K562 (cell line): ENCODE data around the gene TMX1. TPM values are rescaled to one million over a fixed set of nuclear protein-coding genes. Genes with fewer than 3 reads are reported as not detected.

Experiments
- ATAC-seq: fragments of 200-7000 bp; cut with Tn5 transposase; 3 replicates; pipeline ENCODE4 v1.9.1; 2020; ENCODE audit warnings: moderate library complexity
- BruUV-seq: library from RNA; stranded (reverse); fragments of 400-500 nt; replicated peaks from 2 replicates; lab custom pipeline; 2021; lab: Mats Ljungman, UMichigan
- CTCF ChIA-PET: fragments of 300-600 bp; formaldehyde crosslinking; extraction: SDS; loops from one replicate; lab custom pipeline; 2021; ENCODE audit warnings: low intra/inter-chr PET ratio; lab: Yijun Ruan, JAX
- POLR2A ChIA-PET: fragments of 300-600, 350-650 bp; sonication (Branson Sonifier 250); formaldehyde crosslinking; extraction: SDS; loops from one replicate; lab custom pipeline; 2021; ENCODE audit warnings: antibody characterized with exemption, inconsistent platforms; lab: Yijun Ruan, JAX
- DNase-seq, 4 experiments: peaks; one replicate each; pipeline versions ENCODE4 v3.0.0 to v3.0.0-alpha.2; 2011 to 2018; ENCODE audit warnings: low spot score in 3 of 4, mixed read lengths in 3 of 4; ENCODE audit errors: extremely low read depth in 1 of 4
- FAIRE-seq: peaks from 2 replicates; lab custom pipeline; 2011; peaks lifted over from hg19 to GRCh38; lab: Jason Lieb, UNC
- H2AFZ ChIP-seq: 2 replicates; pipeline ENCODE4 v1.6.0; 2011; ENCODE audit warnings: low read depth, low read length, control low read depth, inconsistent platforms
- H3K27ac ChIP-seq: fragments of 200-600 bp; 3 replicates; pipeline ENCODE4 v1.8.0; 2011; ENCODE audit warnings: low read depth, mild to moderate bottlenecking, control low read depth, inconsistent platforms, low read length, moderate library complexity, mixed read lengths; ENCODE audit errors: extremely low read depth
- H3K27me3 ChIP-seq, 2 experiments: fragments of 300-600 bp in 1 of 2; 2 replicates in 1 of 2; 3 replicates in 1 of 2; pipeline versions ENCODE4 v1.6.0 to v1.8.0; 2011; ENCODE audit warnings: inconsistent platforms in 2 of 2, low read length in 2 of 2, mild to moderate bottlenecking in 1 of 2, mixed read lengths in 1 of 2, moderate library complexity in 1 of 2; ENCODE audit not compliant: control insufficient read depth in 2 of 2, insufficient read depth in 2 of 2
- H3K36me3 ChIP-seq: fragments of 300-600 bp; 3 replicates; pipeline ENCODE4 v1.8.0; 2011; ENCODE audit warnings: mild to moderate bottlenecking, low read length, inconsistent platforms; ENCODE audit not compliant: control insufficient read depth, insufficient read depth
- H3K4me1 ChIP-seq, 2 experiments: fragments of 200-600 bp in 1 of 2; replicated peaks in 1 of 2; 2 replicates in 1 of 2; 3 replicates in 1 of 2; pipeline versions ENCODE4 v1.5.1 to v1.8.0; 2011; ENCODE audit warnings: inconsistent platforms in 2 of 2, low read length in 2 of 2, mild to moderate bottlenecking in 1 of 2, mixed read lengths in 1 of 2, moderate library complexity in 1 of 2; ENCODE audit not compliant: control insufficient read depth in 2 of 2, insufficient read depth in 2 of 2
- H3K4me2 ChIP-seq: 2 replicates; pipeline ENCODE4 v1.6.1; 2011; ENCODE audit warnings: low read length, control low read depth, inconsistent platforms, mixed read lengths; ENCODE audit not compliant: insufficient read depth
- H3K4me3 ChIP-seq: fragments of 200-600 bp; sonication (generic), shearing (Covaris generic); 2 replicates; pipeline ENCODE4 v1.5.1; 2016; ENCODE audit warnings: control low read depth, inconsistent platforms
- H3K79me2 ChIP-seq: fragments of 200-600 bp; 3 replicates; pipeline ENCODE4 v1.8.0; 2011; ENCODE audit warnings: low read length, inconsistent platforms; ENCODE audit not compliant: control insufficient read depth, insufficient read depth
- H3K9ac ChIP-seq, 2 experiments: 2 replicates each; pipeline versions ENCODE4 v1.6.0 to v1.6.1; 2011; ENCODE audit warnings: low read depth in 2 of 2, low read length in 2 of 2, control low read depth in 1 of 2, inconsistent platforms in 1 of 2, mild to moderate bottlenecking in 1 of 2, mixed read lengths in 1 of 2; ENCODE audit not compliant: insufficient read depth in 1 of 2
- H3K9me1 ChIP-seq: one replicate; pipeline ENCODE4 v1.6.0; 2011; ENCODE audit warnings: inconsistent platforms, mild to moderate bottlenecking, low read length, moderate library complexity; ENCODE audit not compliant: control insufficient read depth, insufficient read depth
- H3K9me3 ChIP-seq: replicated peaks from 2 replicates; pipeline ENCODE4 v1.5.1; 2011; ENCODE audit warnings: low read depth, low read length, inconsistent platforms; ENCODE audit not compliant: control insufficient read depth, insufficient read depth
- H4K20me1 ChIP-seq: replicated peaks from 2 replicates; pipeline ENCODE4 v1.6.1; 2011; ENCODE audit warnings: low read length, inconsistent platforms, mixed read lengths; ENCODE audit not compliant: control insufficient read depth, insufficient read depth
- ARID2 ChIP-seq: fragments of 450-650 bp; IDR thresholded peaks from 2 replicates; pipeline ENCODE4 v1.6.1; 2017; ENCODE audit warnings: antibody characterized with exemption, mild to moderate bottlenecking
- DACH1 ChIP-seq: fragments of 450-650 bp; IDR thresholded peaks from 2 replicates; pipeline ENCODE4 v1.6.1; 2018; ENCODE audit not compliant: partially characterized antibody
- ETV6 ChIP-seq, 3 experiments: fragments of 150-350 bp in 1 of 3; sonication (generic) in 1 of 3; formaldehyde crosslinking in 1 of 3; IDR thresholded peaks; 2 replicates each; pipeline versions ENCODE4 v1.6.1 to v1.8.0; 2014 to 2022; ENCODE audit warnings: borderline replicate concordance in 2 of 3, low read depth in 2 of 3, antibody characterized with exemption in 1 of 3, low read length in 1 of 3, mild to moderate bottlenecking in 1 of 3, missing genetic modification reagents in 1 of 3
- FOS ChIP-seq: IDR thresholded peaks from 3 replicates; pipeline ENCODE4 v1.6.1; 2011; ENCODE audit not compliant: insufficient read length; ENCODE audit errors: extremely low read depth
- NR4A1 ChIP-seq, 2 experiments: fragments of 250-450 bp in 1 of 2; fragments of 450-650 bp in 1 of 2; sonication (Bioruptor Pico) in 1 of 2; IDR thresholded peaks; 2 replicates each; pipeline versions ENCODE4 v1.4.0 to v1.6.1; 2016 to 2020; ENCODE audit warnings: mild to moderate bottlenecking in 2 of 2, missing compliant biosample characterization in 1 of 2, missing genetic modification characterization in 1 of 2, moderate library complexity in 1 of 2
- POLR3A ChIP-seq: IDR thresholded peaks from 2 replicates; pipeline ENCODE4 v1.6.1; 2011; ENCODE audit warnings: borderline replicate concordance, mild to moderate bottlenecking, moderate library complexity; ENCODE audit not compliant: insufficient read length, insufficient read depth; ENCODE audit errors: extremely low read depth
- TSC22D4 ChIP-seq: fragments of 450-650 bp; IDR thresholded peaks from 2 replicates; pipeline ENCODE4 v1.6.1; 2016; ENCODE audit warnings: missing genetic modification characterization, missing biosample characterization, control low read depth
- WGBS: fragments of 100-300 bp; shearing (Covaris generic); methylation state at CpG from one replicate; pipeline ENCODE4 v1.1.6; 2016; ENCODE audit warnings: low coverage, mixed read lengths; ENCODE audit not compliant: insufficient coverage; ENCODE audit errors: missing lambda C conversion rate; 5-methylcytosine and 5-hydroxymethylcytosine counted together
- in situ Hi-C: fragments of 300-500 bp; cut with MboI; formaldehyde crosslinking; loops from 4 replicates; pipeline ENCODE4 v1.15.0; 2018; ENCODE audit warnings: inconsistent platforms, mixed read lengths
- intact Hi-C: fragments of 100-400 bp; cut with micrococcal nuclease; formaldehyde crosslinking; loops from 2 replicates; pipeline ENCODE4 v1.14.2; 2022
- polyA plus RNA-seq, 8 experiments: library from polyadenylated mRNA; depleted of rRNA in 4 of 8; stranded (reverse) in 5 of 8; unstranded in 3 of 8; fragments of >200 nt; fragmentation: Nextera tagmentation in 2 of 8; fragmentation: Illumina TruSeq in 1 of 8; extraction: Ambion mirVana in 2 of 8; extraction: Trizol in 1 of 8; gene quantifications; 2 replicates each; pipeline versions ENCODE4 v1.2.1 to v1.2.3, GENCODE V29; 2011 to 2014; ENCODE audit warnings: inconsistent platforms in 1 of 8, missing spikeins in 1 of 8
- total RNA-seq, 7 experiments: library from RNA; depleted of rRNA in 6 of 7; stranded (reverse); fragments of >200 nt in 6 of 7; fragmentation: Illumina TruSeq in 2 of 7; extraction: Trizol in 2 of 7; gene quantifications; 2 replicates each; pipeline versions ENCODE4 v1.2.1 to v1.2.3, GENCODE V29; 2011 to 2021; ENCODE audit warnings: low replicate concordance in 1 of 7
- TF ChIP-seq, protein P1 (sequence below): sonication (generic); formaldehyde crosslinking; IDR thresholded peaks from 2 replicates; pipeline ENCODE4 v1.8.1; 2022; ENCODE audit warnings: missing genetic modification reagents
- TF ChIP-seq, protein P2 (sequence below), 2 experiments: IDR thresholded peaks; 2 replicates each; pipeline ENCODE4 v1.6.1; 2012; ENCODE audit warnings: improper control_type of control experiment in 2 of 2, low read depth in 2 of 2, low read length in 2 of 2, borderline replicate concordance in 1 of 2

TMX1 gene
- total and polyA plus RNA-seq, 9 of the 15 experiments (the other 6 are each of a cell fraction or from before 2014, with no cell fraction given), result 19.5 to 101 (median 34.7) TPM

DNA sequence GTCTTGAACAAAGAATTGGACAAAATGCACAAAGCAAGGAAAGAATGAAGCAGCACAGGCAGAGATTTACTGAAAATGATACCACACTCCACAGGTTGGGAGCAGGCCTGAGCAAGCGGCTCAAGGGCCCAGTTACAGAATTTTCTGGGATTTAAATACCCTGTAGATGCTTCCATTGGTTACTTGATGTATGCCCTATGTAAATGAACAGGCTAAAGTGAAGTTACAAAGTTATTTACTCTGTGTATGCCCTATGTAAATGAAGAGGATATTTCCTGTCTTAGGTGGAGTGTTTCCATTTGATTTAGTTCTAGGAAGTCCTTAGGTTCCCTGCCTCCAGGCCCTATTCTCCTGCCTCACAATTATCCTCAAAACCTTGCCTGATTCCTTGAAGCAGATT is 36.6 kb downstream of the TMX1 start:
- in situ Hi-C loops (no loop called here), intact Hi-C loops (no loop called here)
- Histone ChIP-seq H3K4me1 (no peaks in the 10 kb centered on the region), H3K9me1 (no peaks in the 10 kb centered on the region), H3K79me2 (no peaks in the 10 kb centered on the region), H4K20me1 (no peaks in the 10 kb centered on the region), H3K36me3 (no peaks in the 10 kb centered on the region), H3K9ac (no peak overlapping the region), H3K4me3 (no peak overlapping the region), H3K4me2 (no peak overlapping the region), H3K9me3 (no peaks in the 10 kb centered on the region), H3K27ac (no peak overlapping the region), H2AFZ (no peak overlapping the region)
- ATAC-seq, result no peak
- BruUV-seq, result no TSS peak
- 83% methylated on average over 1 of the region's 1 CpG for WGBS
- CTCF ChIA-PET, result no interaction called here
- POLR2A ChIA-PET, result no interaction called here
- no peak for DNase-seq
- no peak for FAIRE-seq
- TF ChIP-seq FOS (no peak), ETV6 (IDR thresholded peaks at IDR 0.05; ENCODE audit: borderline replicate concordance in 1 of 2, low read depth in 2 of 2, low read length in 1 of 2) (no peak), ETV6 (CRISPR knock-in tag; IDR thresholded peaks at IDR 0.05; ENCODE audit: borderline replicate concordance) (no peak), ARID2 (no peak)
- TF ChIP-seq, all 486 proteins: peak for 0
- H3K27me3 ChIP-seq, result no peaks in the 10 kb centered on the region

DNA sequence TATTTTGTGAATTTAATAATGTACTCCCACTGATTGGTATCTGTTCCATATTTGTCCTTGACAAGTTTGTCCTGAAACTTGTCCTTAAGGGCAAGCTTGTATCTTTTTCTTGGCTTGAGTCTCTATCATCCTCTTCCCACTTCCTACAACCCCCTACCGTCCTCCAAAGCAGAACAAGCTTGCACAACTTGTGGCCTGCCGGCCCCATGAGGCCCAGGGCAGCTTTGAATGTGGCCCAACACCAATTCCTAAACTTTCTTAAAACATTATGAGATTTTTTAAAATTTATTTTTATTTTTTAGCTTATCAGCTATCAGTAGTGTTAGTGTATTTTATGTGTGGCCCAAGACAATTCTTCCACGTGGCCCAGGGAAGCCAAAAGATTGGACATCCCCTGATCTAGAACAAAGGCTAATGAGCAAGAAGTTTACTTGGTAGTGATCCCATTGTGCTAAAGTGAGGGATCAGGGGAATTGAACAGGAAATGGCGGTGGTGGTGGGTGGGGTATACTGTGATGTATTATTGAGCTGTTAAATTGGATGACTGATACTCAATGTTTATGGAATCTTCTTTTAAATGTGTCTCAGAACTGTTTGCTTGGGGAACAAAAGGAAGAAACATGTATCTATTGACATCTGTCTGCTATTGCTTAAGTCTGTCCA is 37.8 kb downstream of the TMX1 start:
- Histone ChIP-seq H3K27me3 (no peaks in the 10 kb centered on the region), H3K4me1 (no peaks in the 10 kb centered on the region), H3K27ac (no peak overlapping the region), H3K9me3 (no peaks in the 10 kb centered on the region), H2AFZ (no peak overlapping the region), H3K36me3 (no peaks in the 10 kb centered on the region), H3K4me2 (no peak overlapping the region), H3K79me2 (no peaks in the 10 kb centered on the region), H4K20me1 (no peaks in the 10 kb centered on the region), H3K4me3 (no peak overlapping the region), H3K9ac (no peak overlapping the region), H3K9me1 (no peaks in the 10 kb centered on the region)
- FAIRE-seq (no peak), DNase-seq (no peak), ATAC-seq (no peak)
- WGBS, result 50% methylated on average over 3 of the region's 4 CpGs
- POLR2A ChIA-PET, result interaction anchor here (0.7 to 0.9 kb wide), 2 partner anchors 15 to 16 kb away, joined by 3 read pairs; no protein-coding TSS in a partner anchor
- BruUV-seq, result no TSS peak
- CTCF ChIA-PET, result no interaction called here
- in situ Hi-C loops (no loop called here), intact Hi-C loops (no loop called here)
- TF ChIP-seq, protein P1, sequence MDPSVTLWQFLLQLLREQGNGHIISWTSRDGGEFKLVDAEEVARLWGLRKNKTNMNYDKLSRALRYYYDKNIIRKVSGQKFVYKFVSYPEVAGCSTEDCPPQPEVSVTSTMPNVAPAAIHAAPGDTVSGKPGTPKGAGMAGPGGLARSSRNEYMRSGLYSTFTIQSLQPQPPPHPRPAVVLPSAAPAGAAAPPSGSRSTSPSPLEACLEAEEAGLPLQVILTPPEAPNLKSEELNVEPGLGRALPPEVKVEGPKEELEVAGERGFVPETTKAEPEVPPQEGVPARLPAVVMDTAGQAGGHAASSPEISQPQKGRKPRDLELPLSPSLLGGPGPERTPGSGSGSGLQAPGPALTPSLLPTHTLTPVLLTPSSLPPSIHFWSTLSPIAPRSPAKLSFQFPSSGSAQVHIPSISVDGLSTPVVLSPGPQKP (CRISPR knock-in tag), result no peak
- TF ChIP-seq, protein P2, sequence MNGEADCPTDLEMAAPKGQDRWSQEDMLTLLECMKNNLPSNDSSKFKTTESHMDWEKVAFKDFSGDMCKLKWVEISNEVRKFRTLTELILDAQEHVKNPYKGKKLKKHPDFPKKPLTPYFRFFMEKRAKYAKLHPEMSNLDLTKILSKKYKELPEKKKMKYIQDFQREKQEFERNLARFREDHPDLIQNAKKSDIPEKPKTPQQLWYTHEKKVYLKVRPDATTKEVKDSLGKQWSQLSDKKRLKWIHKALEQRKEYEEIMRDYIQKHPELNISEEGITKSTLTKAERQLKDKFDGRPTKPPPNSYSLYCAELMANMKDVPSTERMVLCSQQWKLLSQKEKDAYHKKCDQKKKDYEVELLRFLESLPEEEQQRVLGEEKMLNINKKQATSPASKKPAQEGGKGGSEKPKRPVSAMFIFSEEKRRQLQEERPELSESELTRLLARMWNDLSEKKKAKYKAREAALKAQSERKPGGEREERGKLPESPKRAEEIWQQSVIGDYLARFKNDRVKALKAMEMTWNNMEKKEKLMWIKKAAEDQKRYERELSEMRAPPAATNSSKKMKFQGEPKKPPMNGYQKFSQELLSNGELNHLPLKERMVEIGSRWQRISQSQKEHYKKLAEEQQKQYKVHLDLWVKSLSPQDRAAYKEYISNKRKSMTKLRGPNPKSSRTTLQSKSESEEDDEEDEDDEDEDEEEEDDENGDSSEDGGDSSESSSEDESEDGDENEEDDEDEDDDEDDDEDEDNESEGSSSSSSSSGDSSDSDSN (IDR thresholded peaks at IDR 0.05; ENCODE audit: borderline replicate concordance in 1 of 2, low read depth in 2 of 2, low read length in 2 of 2), result no peak
- TF ChIP-seq TSC22D4 (no peak), POLR3A (no peak), DACH1 (no peak), NR4A1 (CRISPR knock-in tag; IDR thresholded peaks at IDR 0.05) (no peak), NR4A1 (tag; IDR thresholded peaks at IDR 0.05) (no peak)
